Upper lobe of right lung (tissue), 1 donor: ENCODE measurements around the gene CSMD2. TPM values are rescaled to one million over a fixed set of nuclear protein-coding genes. Genes with fewer than 3 reads are reported as not detected.
"Not testable (repeated sequence)": the region's sequence is repeated elsewhere in the genome, so short reads cannot be mapped to it uniquely, and the experiment has no call there.

Experiments
- ATAC-seq: fragments of 200-7000 bp; cut with Tn5 transposase; one replicate; pipeline ENCODE4 v1.9.1; 2020; ENCODE audit warnings: mild to moderate bottlenecking, moderate library complexity
- DNase-seq: peaks from one replicate; pipeline ENCODE4 v3.0.0-alpha.2; 2020
- H3K27ac ChIP-seq: fragments of 200-600 bp; one replicate; pipeline ENCODE4 v1.8.0; 2022
- H3K27me3 ChIP-seq: fragments of 200-600 bp; one replicate; pipeline ENCODE4 v1.8.0; 2022; ENCODE audit warnings: mild to moderate bottlenecking
- H3K36me3 ChIP-seq: fragments of 200-600 bp; one replicate; pipeline ENCODE4 v1.8.0; 2022
- H3K4me1 ChIP-seq: fragments of 200-600 bp; one replicate; pipeline ENCODE4 v1.8.0; 2022
- H3K4me3 ChIP-seq: fragments of 200-600 bp; one replicate; pipeline ENCODE4 v1.8.0; 2022; ENCODE audit warnings: mild to moderate bottlenecking
- H3K9me3 ChIP-seq: fragments of 200-600 bp; one replicate; pipeline ENCODE4 v1.8.0; 2022
- CTCF ChIP-seq: fragments of 200-600 bp; IDR thresholded peaks from one replicate; pipeline ENCODE4 v1.8.0; 2022; ENCODE audit warnings: antibody characterized with exemption
- intact Hi-C: fragments of 100-400 bp; cut with DNase I; formaldehyde crosslinking; loops from one replicate; pipeline ENCODE4 v1.11.0; 2022
- total RNA-seq: library from RNA; stranded (reverse); fragmentation: NEBNext Ultra II Directional; extraction: Animal tissue kit (Norgen Biotek cat#: 25700); gene quantifications from one replicate; pipeline ENCODE4 v1.2.1, GENCODE V29; 2021
- donor health status: DM: no; HTN: yes; CAD: no; lungs with severe emphysema.

CSMD2 gene
- total RNA-seq, 1 donor from 2014 or later, result 0.67 TPM

GRCh38 chr1:33515112-33515511, 649.9 kb downstream of the CSMD2 start:
- Histone ChIP-seq H3K4me3 (no peak overlapping the region), H3K36me3 (no peaks in the 10 kb centered on the region), H3K9me3 (no peaks in the 10 kb centered on the region), H3K27me3 (no peaks in the 10 kb centered on the region), H3K27ac (no peak overlapping the region), H3K4me1 (no peaks in the 10 kb centered on the region)
- no peak for TF ChIP-seq CTCF
- intact Hi-C loops, result no loop called here
- ATAC-seq (no peak), DNase-seq (no peak)

GRCh38 chr1:33512226-33513011, 652.6 kb downstream of the CSMD2 start:
- Histone ChIP-seq H3K27me3 (no peaks in the 10 kb centered on the region), H3K9me3 (no peaks in the 10 kb centered on the region), H3K27ac (no peak overlapping the region), H3K4me1 (no peaks in the 10 kb centered on the region), H3K36me3 (no peaks in the 10 kb centered on the region), H3K4me3 (no peak overlapping the region)
- DNase-seq, result no peak
- no peak for TF ChIP-seq CTCF
- intact Hi-C loops, result no loop called here
- no peak for ATAC-seq

GRCh38 chr1:33509276-33509675, 655.8 kb downstream of the CSMD2 start:
- H3K27ac ChIP-seq, intact Hi-C loops, ATAC-seq, H3K27me3 ChIP-seq, H3K9me3 ChIP-seq, DNase-seq, H3K4me3 ChIP-seq, H3K4me1 ChIP-seq, H3K36me3 ChIP-seq: not testable (repeated sequence)

- H3K9me3 ChIP-seq, result no peaks in the 10 kb centered on the region
- H3K27ac ChIP-seq, result no peak overlapping the region
- no peak overlapping the region for H3K4me3 ChIP-seq
- no peaks in the 10 kb centered on the region for H3K4me1 ChIP-seq
- DNase-seq (no peak), ATAC-seq (no peak)
- H3K27me3 ChIP-seq, result no peaks in the 10 kb centered on the region
- TF ChIP-seq CTCF, result no peak
- intact Hi-C loops, result no loop called here
- H3K36me3 ChIP-seq, result no peaks in the 10 kb centered on the region
Measured at GRCh38 chr1:33508151-33508550, 656.9 kb downstream of the CSMD2 start.

- H3K36me3 ChIP-seq, result no peaks in the 10 kb centered on the region
- intact Hi-C loops, result no loop called here
- no peak overlapping the region for H3K4me3 ChIP-seq
- H3K9me3 ChIP-seq, result no peaks in the 10 kb centered on the region
- no peaks in the 10 kb centered on the region for H3K27me3 ChIP-seq
- DNase-seq (no peak), ATAC-seq (no peak)
- no peaks in the 10 kb centered on the region for H3K4me1 ChIP-seq
- H3K27ac ChIP-seq, result no peak overlapping the region
- TF ChIP-seq CTCF, result no peak
Measured at GRCh38 chr1:33507661-33508060, 657.4 kb downstream of the CSMD2 start.

- ATAC-seq, result no peak
- H3K9me3 ChIP-seq, result no peaks in the 10 kb centered on the region
- H3K4me3 ChIP-seq, result no peak overlapping the region
- no peak for TF ChIP-seq CTCF
- no peak for DNase-seq
- intact Hi-C loops, result no loop called here
- H3K27me3 ChIP-seq, result no peaks in the 10 kb centered on the region
- H3K36me3 ChIP-seq, result no peaks in the 10 kb centered on the region
- H3K27ac ChIP-seq, result no peak overlapping the region
- no peaks in the 10 kb centered on the region for H3K4me1 ChIP-seq
Measured at GRCh38 chr1:33503506-33503905, 661.5 kb downstream of the CSMD2 start.
